Epidermal melanocyte (primary cell): ENCODE results near the gene ZNF580.
A peak's percentile ranks its signal among the peaks of the same experiment; 100 is the strongest.

ENCODE experiments used
- DNase-seq: peaks from one replicate; pipeline ENCODE4 v3.0.0; 2011; ENCODE audit warnings: low spot score; ENCODE audit not compliant: insufficient read length

The ZNF580 gene

DNA sequence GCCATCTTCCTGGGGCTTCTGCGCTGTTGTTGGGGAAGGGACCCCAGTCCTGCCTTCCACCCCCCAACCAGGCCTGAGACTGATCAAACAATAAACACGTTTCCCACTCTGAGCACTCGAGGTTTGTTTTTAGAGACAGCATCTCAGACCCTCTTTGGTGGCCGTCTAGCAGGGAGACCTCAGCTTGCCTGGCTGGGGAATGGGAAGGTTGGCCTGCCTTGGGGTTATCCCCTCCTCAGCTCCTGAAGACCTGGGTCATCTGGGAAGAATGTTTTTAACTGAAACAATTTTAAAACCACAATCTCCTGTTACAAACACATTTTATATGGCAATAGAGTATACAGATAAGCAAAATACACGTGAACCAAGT is 4.7 kb downstream of the ZNF580 start:
- no peak for DNase-seq

DNA sequence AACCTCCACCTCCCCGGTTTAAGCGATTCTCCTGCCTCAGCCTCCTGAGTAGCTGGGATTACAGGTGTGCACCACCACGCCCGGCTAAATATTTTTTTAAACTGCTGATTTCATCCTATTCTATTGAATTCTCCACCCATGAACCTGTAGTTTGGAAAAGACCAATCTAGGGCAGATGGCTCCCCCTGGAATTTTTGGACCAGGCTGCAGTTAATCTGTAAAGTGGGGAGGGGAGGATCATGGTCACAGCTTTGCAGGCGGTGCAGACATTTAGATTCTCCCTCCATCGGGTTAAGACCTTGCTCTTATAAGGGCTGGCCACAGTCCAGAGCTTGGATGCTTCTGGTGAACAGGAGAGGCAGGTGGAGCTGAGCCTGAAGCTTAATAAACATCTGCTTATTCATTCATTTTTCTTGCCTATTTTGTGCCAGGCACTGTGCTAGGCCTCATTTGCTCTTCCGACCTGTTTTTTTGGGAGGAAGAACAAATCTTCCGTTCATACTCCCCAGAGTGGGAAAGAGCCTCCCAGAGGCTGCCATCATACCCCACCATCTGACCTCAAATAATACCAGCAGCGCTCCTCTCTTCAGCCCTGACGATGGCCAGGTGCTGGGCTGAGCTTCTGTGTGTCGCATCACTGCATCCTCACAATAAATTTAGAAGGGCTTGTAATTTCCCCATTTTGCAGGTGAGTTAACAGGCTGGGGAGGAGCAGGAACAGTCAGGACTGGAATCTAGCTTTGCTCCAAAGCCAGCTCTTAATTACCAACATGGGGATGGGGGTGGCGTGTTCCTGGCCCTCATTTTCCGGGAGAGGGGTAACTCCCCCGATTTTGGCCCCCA is 6.3 kb downstream of the ZNF580 start:
- no peak for DNase-seq

DNA sequence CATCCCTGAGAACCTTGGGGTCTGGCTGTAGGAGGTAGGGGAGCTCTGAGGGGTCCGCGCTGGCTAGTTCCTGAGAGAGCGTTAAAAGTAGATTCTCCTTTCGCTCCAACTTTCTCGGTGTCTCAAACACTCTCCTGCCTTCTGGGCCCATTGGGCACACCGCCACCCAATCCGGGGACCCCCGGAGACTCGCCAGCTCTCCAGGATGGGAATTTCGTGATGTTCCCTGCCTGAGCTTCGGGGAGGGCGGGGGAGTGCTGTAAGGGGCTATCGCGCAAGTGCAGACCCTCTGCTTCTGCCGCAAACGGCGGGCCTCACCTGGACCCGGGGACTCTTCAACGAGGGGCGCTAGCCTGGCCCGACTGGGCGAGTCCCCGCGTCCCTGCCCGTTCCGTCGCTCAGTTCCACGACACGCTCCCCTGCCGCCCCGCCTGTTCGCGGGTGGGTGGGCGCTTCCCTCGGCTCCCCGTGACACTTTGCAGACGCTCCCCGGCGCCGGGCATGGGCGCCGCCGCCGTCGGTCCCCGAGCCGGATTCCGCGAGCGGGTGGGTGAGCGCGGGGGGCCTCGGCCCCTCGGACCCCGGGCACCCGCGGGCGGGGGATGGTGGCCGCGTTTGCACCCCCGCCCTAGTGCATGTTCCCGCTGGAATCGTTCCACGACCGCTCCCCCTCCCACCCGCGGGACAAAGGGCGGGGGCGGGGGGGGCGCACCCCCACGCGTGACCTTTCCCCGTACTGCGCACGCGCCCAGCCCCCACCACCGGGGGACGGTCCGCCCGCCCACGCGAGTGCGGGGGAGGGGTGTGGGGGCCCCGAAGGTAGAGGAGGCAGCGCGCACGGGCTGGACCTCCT is 7.2 kb downstream of the ZNF580 start, which contains the start of gene CCDC106:
Gene CCDC106, plus strand, starts transcription at position 481 of the 853 bp plus-strand sequence. CDS start 835 bp downstream, outside the sequence.
- DNase-seq: peak; percentile 85

DNA sequence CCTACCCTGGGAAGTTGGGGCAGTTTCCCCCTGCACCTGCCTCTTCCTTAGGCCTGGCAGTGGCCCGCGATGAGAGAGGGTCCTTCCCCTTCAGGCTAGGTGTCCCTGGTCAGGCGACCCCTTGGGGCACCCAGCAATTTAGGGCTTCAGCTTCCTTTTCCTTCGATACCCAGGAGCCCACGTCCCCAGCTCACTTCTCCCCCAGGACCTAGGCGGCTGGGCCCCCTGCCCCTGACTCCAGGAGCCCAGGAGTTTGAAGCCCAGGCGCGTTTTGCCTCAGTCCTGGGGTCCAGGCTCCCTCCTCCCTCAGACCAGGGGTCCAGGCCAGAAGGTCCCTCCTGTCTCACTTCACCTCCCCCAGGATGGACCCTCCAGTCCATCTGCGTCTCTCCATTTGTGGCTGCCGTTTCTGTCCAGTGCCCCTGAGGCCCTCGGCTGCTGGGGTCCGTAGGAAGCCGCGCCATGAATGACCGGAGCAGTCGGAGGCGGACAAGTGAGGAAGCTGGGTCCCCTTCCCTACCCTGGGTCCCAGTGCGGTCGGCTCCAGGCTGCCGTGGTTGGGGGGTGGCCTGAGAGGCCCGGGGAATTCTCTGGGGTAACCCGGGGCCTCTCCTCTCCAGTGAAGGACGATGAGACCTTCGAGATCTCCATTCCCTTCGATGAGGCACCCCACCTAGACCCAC is 7.9 kb downstream of the ZNF580 start:
- no peak for DNase-seq

DNA sequence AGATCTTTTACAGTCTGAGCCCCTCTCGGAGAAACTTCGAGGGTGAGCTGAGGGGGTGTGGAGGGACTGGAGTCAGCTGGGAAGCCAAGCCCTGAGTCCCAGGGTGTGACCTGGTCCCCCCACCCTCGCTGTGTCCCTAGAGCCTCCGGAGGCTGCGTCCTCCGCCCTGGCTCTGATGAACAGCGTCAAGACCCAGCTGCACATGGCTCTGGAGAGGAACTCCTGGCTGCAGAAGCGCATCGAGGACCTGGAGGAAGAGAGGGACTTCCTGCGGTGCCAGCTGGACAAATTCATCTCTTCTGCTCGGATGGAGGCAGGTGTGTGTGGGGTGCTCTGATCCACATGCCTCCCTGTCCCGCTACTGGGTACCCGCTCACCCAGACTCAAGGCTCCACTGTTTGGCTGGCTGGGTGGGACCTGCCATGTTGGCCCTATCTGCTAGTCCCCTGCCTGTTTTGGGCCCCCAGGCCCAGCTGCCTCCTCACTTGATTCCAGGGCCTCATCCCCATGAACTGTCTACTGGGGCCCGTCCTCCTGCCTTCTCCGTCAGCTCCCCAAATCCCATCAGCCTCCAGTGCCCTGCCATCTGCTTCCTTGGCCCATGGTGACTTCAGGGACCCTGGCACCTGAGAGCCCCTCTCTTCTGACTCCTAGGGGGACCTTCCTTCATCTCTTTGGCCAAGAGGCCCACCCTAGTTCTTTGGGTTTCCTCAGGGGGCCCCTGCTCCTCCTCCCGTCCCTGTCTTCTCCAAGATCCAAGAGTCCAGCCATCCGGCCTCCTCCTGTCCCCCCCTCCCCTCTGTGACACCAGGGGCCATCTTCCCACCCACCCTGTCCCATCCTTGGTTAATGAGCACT is 8.7 kb downstream of the ZNF580 start:
- DNase-seq: no peak

DNA sequence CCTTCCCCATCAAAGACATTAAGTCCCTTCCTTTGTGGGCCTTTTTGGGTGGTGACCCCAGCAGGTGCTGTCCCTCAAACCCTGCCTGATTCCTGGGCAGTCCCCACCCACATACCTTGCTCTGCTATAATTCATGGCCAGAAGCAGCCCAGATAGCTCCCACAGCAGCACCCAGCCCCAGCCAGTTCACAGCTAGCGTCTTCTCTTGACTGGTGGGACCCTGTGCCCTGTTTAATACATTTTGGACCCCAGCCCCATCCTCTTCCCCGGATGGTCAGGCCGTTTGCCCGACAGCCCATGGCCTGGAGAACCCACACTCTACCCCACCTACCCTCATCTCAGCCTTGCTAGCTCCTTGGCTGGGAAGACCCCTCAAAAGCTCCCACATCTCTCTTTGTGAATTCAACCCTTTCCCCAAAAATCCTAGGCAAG is 9.3 kb downstream of the ZNF580 start:
- no peak for DNase-seq

DNA sequence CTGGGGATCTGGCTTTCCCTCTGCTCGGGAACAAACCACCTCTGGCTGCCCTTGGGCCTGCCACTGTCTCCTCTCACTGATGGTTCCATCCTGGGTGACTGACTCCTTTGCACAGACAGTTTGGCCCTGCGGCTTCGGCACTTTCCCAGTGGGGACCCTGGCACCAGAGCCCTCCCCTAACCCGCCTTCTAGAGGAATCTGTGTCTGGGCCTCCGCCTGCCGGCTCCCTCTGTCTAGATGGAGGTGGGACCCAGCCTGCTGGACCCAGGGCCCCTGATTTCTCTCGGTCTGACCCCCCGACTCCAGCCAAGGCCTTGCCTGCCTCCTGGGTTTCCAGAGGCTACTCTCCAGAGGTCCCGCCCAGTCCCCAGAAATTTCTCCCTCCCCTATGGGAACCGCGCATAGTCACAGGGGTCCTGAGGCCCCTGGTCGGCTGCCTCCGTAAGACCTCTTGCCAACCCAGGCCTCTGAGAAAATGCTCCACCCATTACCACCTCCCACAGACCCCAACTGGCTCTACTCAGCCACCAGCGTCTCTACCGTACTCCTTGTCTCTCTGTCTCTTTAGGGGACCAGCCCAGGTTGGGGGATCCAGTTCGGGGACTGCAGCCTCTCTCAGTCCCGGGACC is 9.9 kb downstream of the ZNF580 start:
- no peak for DNase-seq

DNA sequence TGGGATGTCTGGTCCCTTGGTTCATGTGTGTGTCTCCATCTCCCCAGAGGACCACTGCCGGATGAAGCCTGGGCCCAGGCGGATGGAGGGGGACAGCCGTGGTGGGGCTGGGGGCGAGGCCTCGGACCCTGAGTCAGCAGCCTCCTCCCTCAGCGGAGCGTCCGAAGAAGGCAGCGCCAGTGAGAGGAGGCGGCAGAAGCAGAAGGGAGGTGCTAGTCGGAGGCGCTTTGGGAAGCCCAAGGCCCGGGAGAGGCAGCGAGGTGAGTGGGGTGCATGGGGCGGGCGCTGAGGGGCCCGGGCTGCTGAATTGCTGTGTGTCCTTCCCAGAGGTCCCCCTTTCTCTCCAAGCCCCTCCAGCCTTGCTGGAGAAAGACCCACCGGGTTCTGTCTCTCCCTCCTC is 10.4 kb downstream of the ZNF580 start:
- DNase-seq: no peak

DNA sequence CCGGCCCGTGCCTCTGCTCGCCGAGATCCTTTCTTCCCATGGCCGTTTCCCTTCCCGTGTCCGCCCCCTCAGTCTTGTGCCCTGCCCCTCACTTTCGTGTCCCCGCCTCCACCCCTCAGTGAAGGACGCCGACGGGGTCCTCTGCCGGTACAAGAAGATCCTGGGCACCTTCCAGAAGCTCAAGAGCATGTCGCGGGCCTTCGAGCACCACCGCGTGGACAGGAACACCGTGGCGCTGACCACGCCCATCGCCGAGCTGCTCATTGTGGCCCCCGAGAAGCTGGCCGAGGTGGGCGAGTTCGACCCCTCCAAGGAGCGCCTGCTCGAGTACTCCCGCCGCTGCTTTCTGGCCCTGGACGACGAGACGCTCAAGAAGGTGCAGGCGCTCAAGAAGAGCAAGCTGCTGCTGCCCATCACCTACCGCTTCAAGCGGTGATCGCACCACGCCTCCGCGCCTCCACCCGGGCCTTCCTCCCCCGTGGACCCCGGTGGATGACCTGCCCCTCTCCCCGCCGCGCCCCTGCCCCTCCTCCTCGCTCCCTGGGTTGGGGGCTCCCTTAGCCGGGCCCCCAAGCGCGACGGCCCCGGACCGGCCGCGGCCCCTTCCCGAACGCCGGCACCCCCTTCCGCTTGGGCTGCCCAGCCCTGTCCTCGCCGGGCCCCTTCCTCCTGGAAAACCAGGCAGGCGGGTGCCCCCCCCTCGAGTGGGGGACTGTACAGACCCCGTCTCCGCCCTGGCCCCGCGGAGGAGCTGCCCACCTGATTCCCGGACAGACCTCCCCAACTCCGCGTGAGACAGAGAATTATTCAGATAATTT is 11.7 kb downstream of the ZNF580 start:
- peak; percentile 4 for DNase-seq

DNA sequence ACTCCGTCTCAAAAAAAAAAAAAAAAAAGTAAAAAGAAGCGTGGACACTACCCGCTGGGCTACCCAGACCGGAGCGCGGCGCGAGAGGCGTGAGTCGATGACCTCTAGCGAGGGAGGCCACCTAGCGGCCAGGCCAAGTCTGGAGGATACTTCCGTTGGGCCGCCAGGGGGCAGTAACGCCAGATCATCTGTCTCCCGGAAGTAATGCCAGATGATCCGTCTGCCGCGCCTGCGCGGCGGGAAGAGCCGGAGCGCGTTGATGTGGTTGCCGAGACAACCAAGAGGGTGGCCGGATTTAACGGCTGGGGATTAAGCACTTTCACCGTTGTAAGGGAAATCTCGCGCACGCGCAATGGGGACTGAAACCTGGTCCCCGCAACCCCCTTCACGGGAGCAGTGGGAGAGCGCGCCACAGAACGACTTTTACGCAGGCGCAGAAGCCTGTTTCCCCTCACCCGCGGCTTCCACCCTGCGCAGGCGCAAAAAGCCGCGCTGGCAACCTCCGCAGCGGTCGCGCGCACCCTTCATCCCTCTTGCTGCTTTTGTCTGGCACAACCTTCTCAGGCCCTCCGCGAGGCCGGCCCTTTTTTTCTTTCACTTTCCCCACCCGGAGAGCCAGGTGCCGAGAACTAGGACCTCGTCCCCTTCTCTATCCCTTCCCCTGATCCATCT is 13.0 kb downstream of the ZNF580 start:
- DNase-seq: peak; percentile 98

DNA sequence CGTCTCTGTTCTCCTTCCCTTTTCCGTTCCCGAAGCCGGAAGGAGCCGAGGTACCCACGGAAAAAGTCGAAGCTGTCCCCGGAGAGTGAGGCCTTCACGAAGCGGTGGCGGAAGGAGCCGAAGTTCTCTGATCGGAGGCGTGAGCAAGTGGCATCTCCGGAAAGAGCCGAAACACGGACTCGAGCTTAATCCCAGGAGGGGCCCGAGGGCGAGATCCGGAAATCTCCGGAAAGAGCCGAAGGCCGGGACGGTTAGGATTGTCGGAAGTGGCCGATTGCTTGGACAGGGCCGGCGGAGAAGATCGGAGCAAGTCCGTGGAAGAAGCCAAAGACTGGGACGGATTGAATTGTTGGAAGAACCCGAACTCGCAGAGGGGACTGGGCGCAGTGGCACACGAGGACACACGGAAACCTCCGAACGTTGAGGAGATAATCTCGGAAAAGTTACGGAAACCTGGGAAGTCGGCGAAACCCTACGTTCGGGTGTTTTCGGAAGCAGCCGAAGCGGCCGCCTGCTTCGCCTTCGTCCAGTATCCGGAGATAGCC is 13.6 kb downstream of the ZNF580 start:
- peak; percentile 88 for DNase-seq

DNA sequence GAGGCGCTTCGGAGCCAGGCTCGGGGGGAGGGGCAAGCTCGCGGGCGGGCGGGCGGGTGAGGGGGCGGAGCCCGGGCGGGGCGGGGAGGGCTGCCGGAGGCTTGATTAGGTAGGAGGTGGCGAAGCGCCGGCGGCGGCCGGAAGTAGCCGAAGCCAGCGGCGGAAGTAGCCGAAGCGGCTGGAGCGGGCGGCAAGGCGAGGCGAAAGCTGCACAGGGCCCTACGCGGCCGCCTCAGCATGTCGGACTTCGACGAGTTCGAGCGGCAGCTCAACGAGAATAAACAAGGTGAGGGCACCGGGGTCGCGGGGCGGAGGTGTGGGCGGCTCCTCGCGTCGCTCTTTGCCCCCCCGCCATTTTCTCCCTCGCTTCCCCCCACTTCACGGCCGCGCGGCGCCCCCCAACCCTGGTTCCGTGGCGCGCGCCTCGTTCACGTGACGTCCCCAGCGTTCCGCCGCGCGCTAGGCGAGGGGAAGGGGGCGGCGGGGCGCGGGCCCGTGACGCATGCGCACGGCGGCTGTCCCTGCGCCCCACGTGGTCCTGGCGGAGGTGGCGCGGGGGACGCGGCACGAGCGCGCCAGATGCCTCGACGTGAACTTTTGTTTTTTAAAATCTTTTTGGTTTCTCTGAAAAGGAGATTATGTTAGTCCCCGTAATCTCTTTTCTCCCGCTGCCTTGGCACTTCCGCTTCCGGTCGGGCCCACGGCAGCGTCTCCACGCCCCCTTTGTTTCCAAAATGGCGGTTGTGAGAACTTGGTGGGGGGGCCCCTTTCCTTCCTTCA is 14.3 kb downstream of the ZNF580 start, which contains the start of gene U2AF2:
Gene U2AF2, plus strand, starts transcription at position 168 of the 780 bp plus-strand sequence. Its CDS starts 70 bp downstream, at position 238.
- DNase-seq: peak; percentile 89

DNA sequence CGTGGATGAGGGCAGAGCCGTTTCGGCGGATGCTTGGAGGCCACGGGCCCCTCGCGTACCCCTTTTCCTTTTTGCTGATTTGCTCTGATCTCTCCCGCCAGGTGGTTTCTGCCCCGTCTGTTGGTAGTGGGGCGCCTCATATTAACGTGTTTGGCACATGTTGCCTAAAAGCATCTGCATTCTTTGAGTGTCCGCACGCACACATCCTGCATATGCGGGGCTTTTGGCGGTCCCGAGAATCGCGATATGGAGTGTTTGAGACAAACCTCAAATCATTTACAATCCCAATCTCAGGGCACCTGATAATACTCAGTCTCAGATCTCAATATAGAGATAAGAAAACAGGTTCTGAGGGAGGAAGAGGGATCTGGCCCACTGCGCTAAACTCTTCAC is 14.8 kb downstream of the ZNF580 start:
- DNase-seq: no peak

DNA sequence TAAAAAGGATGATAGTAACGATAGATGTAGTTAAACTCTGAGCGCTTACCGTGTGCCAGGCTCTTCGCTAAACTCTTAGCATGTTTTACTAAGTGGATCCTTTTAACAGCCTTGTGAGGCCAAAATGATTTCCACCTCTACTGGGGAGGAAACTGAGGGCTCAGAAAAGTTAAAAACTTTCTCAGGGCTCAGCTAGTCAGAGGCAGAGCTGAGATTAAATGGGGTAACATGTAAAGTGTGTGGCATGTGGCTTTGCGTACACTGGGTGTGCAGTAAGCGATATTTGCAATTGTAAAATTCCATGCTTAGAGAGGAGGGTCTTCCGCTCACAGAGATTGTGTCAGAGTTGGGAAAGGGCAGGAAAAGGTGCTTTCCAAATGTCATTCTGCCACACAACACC is 15.8 kb downstream of the ZNF580 start:
- DNase-seq: no peak

DNA sequence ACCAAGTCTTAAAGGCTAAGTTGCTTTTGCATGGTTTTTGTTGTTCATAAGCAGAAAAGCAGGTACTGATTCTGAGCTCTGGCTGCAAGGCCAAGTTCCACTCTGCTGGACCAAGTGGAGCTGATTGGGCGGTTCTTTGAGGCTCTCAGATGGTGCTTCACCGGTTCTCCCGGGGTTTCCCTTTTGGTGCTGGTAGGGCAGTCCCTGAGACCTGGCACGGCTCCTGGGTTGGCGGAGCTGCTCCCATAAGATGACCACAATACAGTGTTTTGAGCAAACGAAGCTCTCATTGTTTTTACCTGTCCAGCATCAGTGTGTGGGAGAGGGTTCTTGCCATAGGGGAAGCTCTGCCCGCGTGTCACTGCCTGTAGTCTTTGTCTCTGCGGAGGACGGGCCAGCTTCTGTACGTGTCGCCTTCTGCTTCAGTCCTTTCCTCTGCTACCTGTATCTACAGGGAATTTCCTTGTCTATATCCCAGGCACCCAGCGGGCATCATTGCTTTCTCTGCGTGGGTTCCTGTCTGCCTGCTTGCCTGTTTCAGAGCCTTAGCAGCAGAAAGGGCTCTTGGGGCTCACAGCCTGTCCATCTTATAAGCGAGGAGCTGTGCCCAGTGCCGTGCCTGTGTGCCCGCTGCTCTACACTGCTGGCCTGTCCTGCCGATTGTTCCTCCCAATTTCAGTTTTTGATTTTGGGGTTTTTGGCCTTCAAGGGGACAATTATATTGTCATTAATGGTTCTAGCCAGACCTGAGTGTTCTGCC is 16.4 kb downstream of the ZNF580 start:
- DNase-seq: no peak

DNA sequence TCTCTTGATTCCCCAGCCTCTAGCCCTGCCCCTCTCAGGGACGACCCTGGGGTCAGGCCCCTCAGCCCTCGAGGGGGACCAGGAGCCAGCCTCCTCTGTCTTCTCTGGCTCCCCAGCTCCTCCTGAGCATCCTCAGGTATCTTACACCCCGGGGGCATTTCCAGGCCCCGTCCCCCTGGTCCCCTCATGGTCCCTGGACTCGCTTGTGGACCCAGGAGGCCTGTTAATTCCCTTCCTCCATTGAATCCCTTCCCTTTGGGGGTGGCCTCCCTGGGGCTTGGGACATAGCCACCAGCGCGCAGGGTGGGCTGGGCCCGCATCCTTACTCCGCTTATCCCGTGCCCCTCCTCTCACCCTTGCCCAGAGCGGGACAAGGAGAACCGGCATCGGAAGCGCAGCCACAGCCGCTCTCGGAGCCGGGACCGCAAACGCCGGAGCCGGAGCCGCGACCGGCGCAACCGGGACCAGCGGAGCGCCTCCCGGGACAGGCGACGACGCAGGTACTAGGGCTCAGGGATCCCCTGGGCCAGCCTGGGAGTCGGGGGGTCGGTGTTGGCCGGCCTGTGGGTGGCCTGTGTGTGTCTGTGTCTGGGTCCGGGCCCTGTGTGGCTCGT is 18.2 kb downstream of the ZNF580 start:
- no peak for DNase-seq

DNA sequence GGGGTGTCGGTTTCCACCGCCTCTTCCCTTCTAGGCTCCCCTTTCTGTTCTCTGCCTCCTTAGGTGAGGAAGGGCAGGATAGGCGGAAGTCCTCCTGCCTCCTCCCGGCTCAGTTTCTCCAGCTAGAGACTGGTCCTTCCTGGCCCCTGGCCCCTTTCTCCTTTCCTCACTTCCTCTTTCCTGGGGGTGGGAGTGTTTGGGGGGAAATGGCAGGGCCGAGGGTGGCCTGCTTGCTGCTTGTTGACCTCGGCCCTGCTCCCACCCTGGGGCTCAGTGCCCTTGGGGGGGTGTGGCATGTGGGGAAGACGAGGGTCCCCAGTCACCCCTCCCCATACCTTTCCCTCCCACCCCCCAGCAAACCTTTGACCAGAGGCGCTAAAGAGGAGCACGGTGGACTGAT is 19.0 kb downstream of the ZNF580 start:
- no peak for DNase-seq
